Astrocyte (in vitro differentiated cells and primary cell): ENCODE data around the gene OR5M11. TPM values are rescaled to one million over a fixed set of nuclear protein-coding genes. Genes with fewer than 3 reads are reported as not detected.

Experiments
- DNase-seq: peaks from one replicate; pipeline ENCODE4 v3.0.0-alpha.2; 2010; ENCODE audit warnings: low read depth
- FAIRE-seq: peaks from 2 replicates; lab custom pipeline; 2011; peaks lifted over from hg19 to GRCh38; lab: Jason Lieb, UNC
- H2AFZ ChIP-seq: 2 replicates; pipeline ENCODE4 v1.6.0; 2012; ENCODE audit warnings: low read depth, low read length, inconsistent platforms
- H3K27ac ChIP-seq: 2 replicates; pipeline ENCODE4 v1.5.1; 2011; ENCODE audit warnings: low read depth, low read length, inconsistent platforms
- H3K27me3 ChIP-seq: 2 replicates; pipeline ENCODE4 v1.6.0; 2011; ENCODE audit warnings: low read length, inconsistent platforms; ENCODE audit not compliant: insufficient read depth
- H3K36me3 ChIP-seq: 2 replicates; pipeline ENCODE4 v1.5.1; 2011; ENCODE audit warnings: low read length, inconsistent platforms; ENCODE audit not compliant: insufficient read depth
- H3K4me1 ChIP-seq: 2 replicates; pipeline ENCODE4 v1.5.1; 2011; ENCODE audit warnings: low read length, inconsistent platforms; ENCODE audit not compliant: insufficient read depth
- H3K4me2 ChIP-seq: 2 replicates; pipeline ENCODE4 v1.6.0; 2012; ENCODE audit warnings: low read length, inconsistent platforms
- H3K4me3 ChIP-seq: 2 replicates; pipeline ENCODE4 v1.5.1; 2011; ENCODE audit warnings: low read depth, mild to moderate bottlenecking, low read length, inconsistent platforms; ENCODE audit not compliant: insufficient read depth
- H3K79me2 ChIP-seq: 2 replicates; pipeline ENCODE4 v1.6.0; 2012; ENCODE audit warnings: mild to moderate bottlenecking, low read length, inconsistent platforms; ENCODE audit not compliant: insufficient read depth
- H3K9ac ChIP-seq: 2 replicates; pipeline ENCODE4 v1.6.0; 2012; ENCODE audit warnings: mild to moderate bottlenecking, low read length, inconsistent platforms
- H3K9me3 ChIP-seq: 2 replicates; pipeline ENCODE4 v1.5.1; 2012; ENCODE audit warnings: low read depth, mild to moderate bottlenecking, low read length, inconsistent platforms; ENCODE audit not compliant: insufficient read depth
- H4K20me1 ChIP-seq: 2 replicates; pipeline ENCODE4 v1.6.0; 2012; ENCODE audit warnings: low read length, inconsistent platforms; ENCODE audit not compliant: insufficient read depth
- H3K27ac Mint-ChIP-seq: one replicate; pipeline ENCODE4 v1.8.0; 2021; ENCODE audit warnings: mild to moderate bottlenecking, mixed read lengths; ENCODE audit not compliant: unreplicated experiment
- H3K27me3 Mint-ChIP-seq: one replicate; pipeline ENCODE4 v1.8.0; 2021; ENCODE audit warnings: low read depth, mixed read lengths; ENCODE audit not compliant: unreplicated experiment
- H3K36me3 Mint-ChIP-seq: one replicate; pipeline ENCODE4 v1.8.0; 2021; ENCODE audit warnings: low read depth, mixed read lengths; ENCODE audit not compliant: unreplicated experiment
- H3K4me1 Mint-ChIP-seq: one replicate; pipeline ENCODE4 v1.8.0; 2021; ENCODE audit warnings: low read depth, mixed read lengths; ENCODE audit not compliant: unreplicated experiment
- H3K4me3 Mint-ChIP-seq: one replicate; pipeline ENCODE4 v1.8.0; 2021; ENCODE audit warnings: mild to moderate bottlenecking, moderate library complexity, mixed read lengths; ENCODE audit not compliant: unreplicated experiment
- H3K9me3 Mint-ChIP-seq: one replicate; pipeline ENCODE4 v1.8.0; 2021; ENCODE audit warnings: mild to moderate bottlenecking, mixed read lengths; ENCODE audit not compliant: unreplicated experiment
- CTCF ChIP-seq: IDR thresholded peaks from 2 replicates; pipeline ENCODE4 v1.5.1; 2011; ENCODE audit warnings: low read depth, mild to moderate bottlenecking, inconsistent platforms, low read length, moderate library complexity; ENCODE audit not compliant: insufficient read depth
- EZH2 ChIP-seq: IDR thresholded peaks from 2 replicates; pipeline ENCODE4 v1.6.1; 2012; ENCODE audit warnings: mild to moderate bottlenecking, low read length, inconsistent platforms; ENCODE audit not compliant: insufficient read depth
- total RNA-seq: library from RNA; stranded (reverse); gene quantifications from 2 replicates; pipeline ENCODE4 v1.2.1, GENCODE V29; 2021

Gene OR5M11
- total RNA-seq, 1 donor from 2014 or later = not detected

GRCh38 chr11:56522008-56522407 is 21.0 kb downstream of the OR5M11 start:
- peaks cover 4% of the 10 kb centered on the region for H3K9me3 Mint-ChIP-seq
- no peak overlapping the region for H2AFZ ChIP-seq
- no peak overlapping the region for H3K27ac Mint-ChIP-seq
- peaks cover 4% of the 10 kb centered on the region for H3K27me3 Mint-ChIP-seq
- no peak for FAIRE-seq
- no peak overlapping the region for H3K27ac ChIP-seq
- no peaks in the 10 kb centered on the region for H3K79me2 ChIP-seq
- H3K36me3 ChIP-seq = no peaks in the 10 kb centered on the region
- no peak overlapping the region for H3K4me2 ChIP-seq
- no peaks in the 10 kb centered on the region for H4K20me1 ChIP-seq
- H3K4me3 Mint-ChIP-seq = no peak overlapping the region
- no peak for TF ChIP-seq CTCF
- no peak for TF ChIP-seq EZH2
- no peak overlapping the region for H3K9ac ChIP-seq
- H3K4me1 Mint-ChIP-seq = no peaks in the 10 kb centered on the region
- no peak for DNase-seq
- H3K36me3 Mint-ChIP-seq = no peaks in the 10 kb centered on the region
- peaks cover 3% of the 10 kb centered on the region for H3K9me3 ChIP-seq
- H3K4me3 ChIP-seq = no peak overlapping the region
- H3K4me1 ChIP-seq = no peaks in the 10 kb centered on the region
- no peaks in the 10 kb centered on the region for H3K27me3 ChIP-seq

GRCh38 chr11:56513280-56513679 is 29.8 kb downstream of the OR5M11 start:
- no peaks in the 10 kb centered on the region for H3K4me1 ChIP-seq
- H3K36me3 Mint-ChIP-seq = no peaks in the 10 kb centered on the region
- no peak overlapping the region for H2AFZ ChIP-seq
- no peak overlapping the region for H3K4me3 Mint-ChIP-seq
- H3K79me2 ChIP-seq = no peaks in the 10 kb centered on the region
- no peak overlapping the region for H3K27ac Mint-ChIP-seq
- H3K9ac ChIP-seq = no peak overlapping the region
- DNase-seq (no peak), FAIRE-seq (no peak)
- H3K9me3 Mint-ChIP-seq = peaks cover 4% of the 10 kb centered on the region
- no peak overlapping the region for H3K27ac ChIP-seq
- H3K9me3 ChIP-seq = peaks cover 4% of the 10 kb centered on the region
- no peaks in the 10 kb centered on the region for H4K20me1 ChIP-seq
- H3K27me3 Mint-ChIP-seq = peaks cover 4% of the 10 kb centered on the region
- H3K4me3 ChIP-seq = no peak overlapping the region
- TF ChIP-seq CTCF (no peak), EZH2 (no peak)
- H3K4me2 ChIP-seq = no peak overlapping the region
- H3K36me3 ChIP-seq = no peaks in the 10 kb centered on the region
- no peaks in the 10 kb centered on the region for H3K4me1 Mint-ChIP-seq
- H3K27me3 ChIP-seq = no peaks in the 10 kb centered on the region

GRCh38 chr11:56509439-56509838 is 33.6 kb downstream of the OR5M11 start:
- Histone ChIP-seq H3K4me1 (no peaks in the 10 kb centered on the region), H3K27me3 (no peaks in the 10 kb centered on the region), H3K4me3 (no peak overlapping the region), H3K36me3 (no peaks in the 10 kb centered on the region), H3K9ac (no peak overlapping the region), H3K27ac (no peak overlapping the region), H4K20me1 (no peaks in the 10 kb centered on the region), H2AFZ (no peak overlapping the region), H3K9me3 (peaks cover 4% of the 10 kb centered on the region), H3K4me2 (no peak overlapping the region), H3K79me2 (no peaks in the 10 kb centered on the region)
- no peak overlapping the region for H3K27ac Mint-ChIP-seq
- no peaks in the 10 kb centered on the region for H3K27me3 Mint-ChIP-seq
- no peak overlapping the region for H3K4me3 Mint-ChIP-seq
- H3K4me1 Mint-ChIP-seq = no peaks in the 10 kb centered on the region
- no peak for DNase-seq
- H3K9me3 Mint-ChIP-seq = peaks cover 2% of the 10 kb centered on the region
- no peak for FAIRE-seq
- H3K36me3 Mint-ChIP-seq = no peaks in the 10 kb centered on the region
- TF ChIP-seq EZH2 = no peak
- TF ChIP-seq CTCF = no peak
